PC-9 (cell line): ENCODE measurements around the gene DLG2. TPM values are rescaled to one million over a fixed set of nuclear protein-coding genes. Genes with fewer than 3 reads are reported as not detected.

Experiments
- BruUV-seq: library from RNA; stranded (reverse); fragments of 400-500 nt; replicated peaks from 2 replicates; lab custom pipeline; 2021; lab: Mats Ljungman, UMichigan
- CTCF ChIA-PET: fragments of 300-600 bp; sonication (Branson Sonifier 250); formaldehyde crosslinking; loops from one replicate; lab custom pipeline; 2022; ENCODE audit warnings: antibody characterized with exemption; lab: Charles Lee
- POLR2A ChIA-PET: fragments of 300-600 bp; sonication (Branson Sonifier 250); formaldehyde crosslinking; loops from one replicate; lab custom pipeline; 2022; ENCODE audit warnings: antibody characterized with exemption; ENCODE audit not compliant: unreplicated experiment; lab: Charles Lee
- DNase-seq, 2 experiments: peaks; one replicate each; pipeline versions ENCODE4 v3.0.0 to v3.0.0-alpha.2; 2015 to 2022; ENCODE audit warnings: mixed read lengths in 1 of 2
- H2AFZ ChIP-seq: fragments of 200-600 bp; sonication (generic); 2 replicates; pipeline ENCODE4 v1.8.1; 2017; ENCODE audit warnings: antibody characterized with exemption
- H3F3A ChIP-seq: fragments of 200-600 bp; sonication (generic); 2 replicates; pipeline ENCODE4 v1.8.1; 2017; ENCODE audit warnings: antibody characterized with exemption, mild to moderate bottlenecking, low read depth; ENCODE audit not compliant: insufficient read depth
- H3K27ac ChIP-seq: fragments of 200-600 bp; sonication (generic); 2 replicates; pipeline ENCODE4 v1.6.1; 2016; ENCODE audit warnings: mixed run types
- H3K27me3 ChIP-seq: fragments of 200-600 bp; sonication (generic); 2 replicates; pipeline ENCODE4 v1.6.1; 2016; ENCODE audit warnings: low read depth, mixed run types; ENCODE audit not compliant: insufficient read depth
- H3K36me3 ChIP-seq: fragments of 200-600 bp; sonication (generic); 2 replicates; pipeline ENCODE4 v1.6.1; 2016; ENCODE audit warnings: low read depth, mixed run types
- H3K4me1 ChIP-seq: fragments of 200-600 bp; sonication (generic); replicated peaks from 2 replicates; pipeline ENCODE4 v1.6.1; 2016; ENCODE audit warnings: mixed run types; ENCODE audit not compliant: insufficient read depth
- H3K4me2 ChIP-seq: fragments of 200-600 bp; sonication (generic); 2 replicates; pipeline ENCODE4 v1.6.1; 2017; ENCODE audit warnings: mixed run types
- H3K4me3 ChIP-seq: fragments of 200-600 bp; sonication (generic); 2 replicates; pipeline ENCODE4 v1.6.1; 2016; ENCODE audit warnings: mixed run types
- H3K79me2 ChIP-seq: fragments of 200-600 bp; sonication (generic); 2 replicates; pipeline ENCODE4 v1.6.1; 2017; ENCODE audit warnings: low read depth, mixed run types
- H3K9me2 ChIP-seq: fragments of 200-600 bp; sonication (generic); 2 replicates; pipeline ENCODE4 v1.8.1; 2017; ENCODE audit warnings: mild to moderate bottlenecking; ENCODE audit not compliant: insufficient read depth
- H3K9me3 ChIP-seq: fragments of 200-600 bp; sonication (generic); 2 replicates; pipeline ENCODE4 v1.8.1; 2016; ENCODE audit warnings: low read depth; ENCODE audit not compliant: insufficient read depth
- H4K20me1 ChIP-seq: fragments of 200-600 bp; sonication (generic); 2 replicates; pipeline ENCODE4 v1.8.1; 2017; ENCODE audit not compliant: insufficient read depth
- EZH2 ChIP-seq: fragments of 200-600 bp; sonication (generic); IDR thresholded peaks from 2 replicates; pipeline ENCODE4 v1.8.0; 2017; ENCODE audit warnings: antibody characterized with exemption, low read depth
- intact Hi-C: fragments of 100-400 bp; cut with micrococcal nuclease; formaldehyde crosslinking; loops from one replicate; pipeline ENCODE4 v1.10.0; 2022; ENCODE audit not compliant: unreplicated experiment
- total RNA-seq: library from RNA; stranded (reverse); gene quantifications from 2 replicates; pipeline ENCODE4 v1.2.3, GENCODE V29; 2021
- TF ChIP-seq, protein P1 (sequence below): fragments of 200-600 bp; sonication (generic); conservative IDR thresholded peaks from 2 replicates; pipeline ENCODE4 v1.6.1; 2017; ENCODE audit warnings: mixed run types, antibody characterized with exemption, mild to moderate bottlenecking, moderate library complexity

DLG2 gene
- total RNA-seq, 1 experiment from 2014 or later = 6.4 TPM

DNA sequence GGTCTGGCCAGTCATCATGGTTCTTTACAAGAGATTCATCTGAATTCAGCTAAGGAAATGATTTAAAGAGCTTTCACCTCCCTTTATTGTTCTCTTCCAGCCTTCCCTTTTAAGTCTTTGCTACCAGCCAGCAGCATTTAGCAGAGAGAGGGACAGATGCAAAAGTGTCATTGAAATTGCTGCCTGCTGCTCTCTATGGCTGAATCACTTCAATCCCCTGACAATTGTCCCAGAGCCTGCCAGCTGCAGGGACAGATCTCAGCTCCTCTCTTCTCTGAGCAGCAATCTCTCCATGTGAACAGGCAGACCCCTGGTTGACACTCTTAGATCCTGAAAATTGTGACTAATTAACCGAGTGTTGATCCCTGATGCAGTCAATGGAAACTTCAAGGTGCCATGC lies 1524.0 kb downstream of the DLG2 start:
- POLR2A ChIA-PET = no interaction called here
- H3K4me2 ChIP-seq = no peak overlapping the region
- H3K27ac ChIP-seq = no peak overlapping the region
- CTCF ChIA-PET = no interaction called here
- H3K36me3 ChIP-seq = no peaks in the 10 kb centered on the region
- TF ChIP-seq, protein P1, sequence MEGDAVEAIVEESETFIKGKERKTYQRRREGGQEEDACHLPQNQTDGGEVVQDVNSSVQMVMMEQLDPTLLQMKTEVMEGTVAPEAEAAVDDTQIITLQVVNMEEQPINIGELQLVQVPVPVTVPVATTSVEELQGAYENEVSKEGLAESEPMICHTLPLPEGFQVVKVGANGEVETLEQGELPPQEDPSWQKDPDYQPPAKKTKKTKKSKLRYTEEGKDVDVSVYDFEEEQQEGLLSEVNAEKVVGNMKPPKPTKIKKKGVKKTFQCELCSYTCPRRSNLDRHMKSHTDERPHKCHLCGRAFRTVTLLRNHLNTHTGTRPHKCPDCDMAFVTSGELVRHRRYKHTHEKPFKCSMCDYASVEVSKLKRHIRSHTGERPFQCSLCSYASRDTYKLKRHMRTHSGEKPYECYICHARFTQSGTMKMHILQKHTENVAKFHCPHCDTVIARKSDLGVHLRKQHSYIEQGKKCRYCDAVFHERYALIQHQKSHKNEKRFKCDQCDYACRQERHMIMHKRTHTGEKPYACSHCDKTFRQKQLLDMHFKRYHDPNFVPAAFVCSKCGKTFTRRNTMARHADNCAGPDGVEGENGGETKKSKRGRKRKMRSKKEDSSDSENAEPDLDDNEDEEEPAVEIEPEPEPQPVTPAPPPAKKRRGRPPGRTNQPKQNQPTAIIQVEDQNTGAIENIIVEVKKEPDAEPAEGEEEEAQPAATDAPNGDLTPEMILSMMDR = no peak
- TF ChIP-seq EZH2 = no peak
- no peak for DNase-seq
- no peaks in the 10 kb centered on the region for H3K4me1 ChIP-seq
- H3K4me3 ChIP-seq = no peak overlapping the region
- H4K20me1 ChIP-seq = no peaks in the 10 kb centered on the region
- no peaks in the 10 kb centered on the region for H3K79me2 ChIP-seq
- intact Hi-C loops = no loop called here
- H3K27me3 ChIP-seq = no peaks in the 10 kb centered on the region
- BruUV-seq = no TSS peak
- no peaks in the 10 kb centered on the region for H3K9me3 ChIP-seq
- no peak overlapping the region for H2AFZ ChIP-seq
- no peaks in the 10 kb centered on the region for H3K9me2 ChIP-seq
- H3F3A ChIP-seq = no peaks in the 10 kb centered on the region

DNA sequence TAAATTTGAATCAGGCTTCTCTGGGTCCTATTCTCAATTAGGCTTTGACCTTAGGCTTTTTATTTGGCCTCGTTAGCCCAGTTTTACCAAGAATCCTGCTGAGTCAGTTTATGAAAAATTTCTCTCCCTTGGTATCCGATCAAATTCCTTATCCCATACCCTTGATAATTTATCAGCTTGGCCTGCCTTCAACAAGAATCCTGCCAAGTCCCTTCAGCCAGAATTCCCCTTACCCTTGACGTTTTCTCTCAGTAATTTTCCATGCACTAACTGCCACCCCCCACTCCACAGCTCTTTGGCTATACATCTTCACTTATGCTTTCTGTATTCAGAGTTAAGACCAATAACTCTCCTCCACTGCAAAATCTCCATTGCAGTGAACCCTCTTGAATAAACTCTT lies 1530.0 kb downstream of the DLG2 start:
- H3K79me2 ChIP-seq = no peaks in the 10 kb centered on the region
- no peaks in the 10 kb centered on the region for H3K36me3 ChIP-seq
- H3F3A ChIP-seq = no peaks in the 10 kb centered on the region
- TF ChIP-seq EZH2 = no peak
- TF ChIP-seq, protein P1 = no peak
- no peak overlapping the region for H3K4me2 ChIP-seq
- H3K4me3 ChIP-seq = no peak overlapping the region
- DNase-seq = no peak
- no TSS peak for BruUV-seq
- H2AFZ ChIP-seq = no peak overlapping the region
- no peaks in the 10 kb centered on the region for H3K27me3 ChIP-seq
- ChIA-PET POLR2A (no interaction called here), CTCF (no interaction called here)
- H3K4me1 ChIP-seq = no peaks in the 10 kb centered on the region
- H3K9me3 ChIP-seq = no peaks in the 10 kb centered on the region
- H3K9me2 ChIP-seq = no peaks in the 10 kb centered on the region
- no peak overlapping the region for H3K27ac ChIP-seq
- intact Hi-C loops = no loop called here
- H4K20me1 ChIP-seq = no peaks in the 10 kb centered on the region

DNA sequence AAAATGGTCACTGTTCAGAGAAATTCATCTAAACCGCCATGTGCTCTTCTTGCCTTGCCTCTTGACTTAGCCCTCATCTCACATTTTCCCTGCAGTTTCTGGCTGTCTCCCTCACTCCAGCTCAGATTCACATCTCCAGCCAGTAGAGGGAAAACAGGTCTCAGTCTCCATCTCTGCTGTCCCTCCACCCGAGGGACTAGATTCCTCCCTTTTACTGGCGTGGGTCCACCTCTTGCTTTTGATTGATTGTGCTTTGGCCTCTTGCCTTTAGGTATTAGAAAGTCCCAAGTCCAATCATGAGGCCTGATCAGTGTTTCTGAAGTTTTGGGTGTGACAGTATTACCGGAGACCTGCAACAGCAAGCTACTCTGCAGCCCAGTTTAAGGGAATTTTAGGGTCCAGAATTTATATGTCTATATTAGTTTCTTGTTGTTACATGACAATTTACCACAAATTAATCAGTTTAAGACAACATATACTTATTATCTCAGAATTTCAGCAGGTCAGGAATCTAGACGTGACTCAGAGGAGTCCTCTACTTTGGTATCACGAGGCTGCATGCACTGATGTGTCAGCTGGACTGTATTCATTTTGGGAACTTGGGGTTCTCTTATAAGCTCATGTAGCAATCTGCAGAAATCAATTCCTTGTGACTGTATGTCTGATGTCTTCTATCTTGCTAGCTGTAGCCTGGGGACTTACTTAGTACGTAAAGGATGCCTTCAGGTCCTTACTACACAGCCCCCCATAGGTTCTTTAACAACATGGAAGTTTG lies 1535.7 kb downstream of the DLG2 start:
- intact Hi-C loops = no loop called here
- H3K9me3 ChIP-seq = no peaks in the 10 kb centered on the region
- POLR2A ChIA-PET = no interaction called here
- H3F3A ChIP-seq = no peaks in the 10 kb centered on the region
- no peak overlapping the region for H3K27ac ChIP-seq
- H3K4me3 ChIP-seq = no peak overlapping the region
- no peaks in the 10 kb centered on the region for H3K36me3 ChIP-seq
- no TSS peak for BruUV-seq
- TF ChIP-seq EZH2 = no peak
- H3K4me1 ChIP-seq = no peaks in the 10 kb centered on the region
- H3K4me2 ChIP-seq = no peak overlapping the region
- no peaks in the 10 kb centered on the region for H3K79me2 ChIP-seq
- H4K20me1 ChIP-seq = no peaks in the 10 kb centered on the region
- no peaks in the 10 kb centered on the region for H3K9me2 ChIP-seq
- CTCF ChIA-PET = no interaction called here
- DNase-seq = no peak
- no peak overlapping the region for H2AFZ ChIP-seq
- H3K27me3 ChIP-seq = 0 out of 2 replicates have a peak, but pooled peaks cover 3% of the 10 kb centered on the region
